ENCODE data around the gene ANAPC2. TPM values are rescaled to one million over a fixed set of nuclear protein-coding genes. Genes with fewer than 3 reads are reported as not detected.

ANAPC2 gene
- total RNA-seq, 1 donor from 2014 or later: 18.9 TPM

DNA sequence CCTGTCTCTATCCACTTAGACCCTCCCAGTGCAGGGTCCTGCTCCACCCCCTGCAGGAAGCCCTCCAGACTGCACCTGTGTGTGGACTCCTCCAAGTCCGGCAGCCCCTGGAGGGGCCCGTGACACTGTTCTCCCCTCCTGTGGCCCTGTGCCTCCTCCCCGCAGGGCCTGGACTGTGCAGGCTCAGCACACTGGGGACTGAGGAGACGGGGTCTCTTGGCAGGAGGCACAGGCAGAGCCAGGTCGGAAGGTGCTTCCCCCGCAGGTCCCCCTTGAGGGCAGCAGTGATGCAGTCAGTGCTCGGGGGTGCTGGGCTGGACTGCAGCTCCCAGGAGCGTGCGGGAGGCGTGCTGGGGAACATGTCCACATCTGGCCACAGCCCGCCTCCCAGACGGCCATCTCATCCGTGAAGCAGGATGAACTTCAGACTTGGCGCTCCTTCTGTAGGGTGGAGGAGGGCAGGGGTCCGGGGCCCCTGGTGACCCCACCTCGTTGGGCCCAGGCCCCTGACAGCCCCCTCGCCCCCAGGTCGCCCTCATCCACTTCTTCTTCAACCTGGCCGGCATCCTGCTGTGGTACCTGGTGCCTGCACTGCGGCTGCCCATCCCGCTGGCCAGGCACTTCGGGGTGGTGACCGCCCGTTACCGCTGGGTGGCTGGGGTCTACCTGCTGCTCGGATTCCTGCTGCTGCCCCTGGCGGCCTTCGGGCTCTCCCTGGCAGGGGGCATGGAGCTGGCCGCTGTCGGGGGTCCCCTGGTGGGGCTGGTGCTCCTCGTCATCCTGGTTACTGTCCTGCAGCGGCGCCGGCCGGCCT is 47.3 kb upstream of the ANAPC2 start:
- no peak for DNase-seq (ENCODE audit: low spot score)
- Mint-ChIP-seq H3K9me3 (no peaks in the 10 kb centered on the region), H3K27me3 (ENCODE audit: insufficient read depth, low read depth) (peaks cover 2% of the 10 kb centered on the region), H3K36me3 (no peaks in the 10 kb centered on the region), H3K4me3 (no peak overlapping the region), H3K27ac (no peak overlapping the region), H3K4me1 (peaks cover 9% of the 10 kb centered on the region)
- H4K20me1 ChIP-seq (ENCODE audit: low read depth): peaks cover 27% of the 10 kb centered on the region
- peak overlapping the region; percentile 37 for H3K4me2 ChIP-seq
- H3K9ac ChIP-seq: no peak overlapping the region
- TF ChIP-seq, protein P1, sequence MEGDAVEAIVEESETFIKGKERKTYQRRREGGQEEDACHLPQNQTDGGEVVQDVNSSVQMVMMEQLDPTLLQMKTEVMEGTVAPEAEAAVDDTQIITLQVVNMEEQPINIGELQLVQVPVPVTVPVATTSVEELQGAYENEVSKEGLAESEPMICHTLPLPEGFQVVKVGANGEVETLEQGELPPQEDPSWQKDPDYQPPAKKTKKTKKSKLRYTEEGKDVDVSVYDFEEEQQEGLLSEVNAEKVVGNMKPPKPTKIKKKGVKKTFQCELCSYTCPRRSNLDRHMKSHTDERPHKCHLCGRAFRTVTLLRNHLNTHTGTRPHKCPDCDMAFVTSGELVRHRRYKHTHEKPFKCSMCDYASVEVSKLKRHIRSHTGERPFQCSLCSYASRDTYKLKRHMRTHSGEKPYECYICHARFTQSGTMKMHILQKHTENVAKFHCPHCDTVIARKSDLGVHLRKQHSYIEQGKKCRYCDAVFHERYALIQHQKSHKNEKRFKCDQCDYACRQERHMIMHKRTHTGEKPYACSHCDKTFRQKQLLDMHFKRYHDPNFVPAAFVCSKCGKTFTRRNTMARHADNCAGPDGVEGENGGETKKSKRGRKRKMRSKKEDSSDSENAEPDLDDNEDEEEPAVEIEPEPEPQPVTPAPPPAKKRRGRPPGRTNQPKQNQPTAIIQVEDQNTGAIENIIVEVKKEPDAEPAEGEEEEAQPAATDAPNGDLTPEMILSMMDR (IDR thresholded peaks at IDR 0.05): no peak
- TF ChIP-seq EZH2phosphoT487 (IDR thresholded peaks at IDR 0.05): no peak
- TF ChIP-seq EZH2 (IDR thresholded peaks at IDR 0.05): no peak
- no peak overlapping the region for H3K4me3 ChIP-seq
- peaks cover 8% of the 10 kb centered on the region for H3K4me1 ChIP-seq
- H2AFZ ChIP-seq (replicated peaks): no peak overlapping the region
- H3K27me3 ChIP-seq: no peaks in the 10 kb centered on the region
- H3K79me2 ChIP-seq (ENCODE audit: low read depth): peaks cover 15% of the 10 kb centered on the region
- peaks cover 18% of the 10 kb centered on the region for H3F3A ChIP-seq (ENCODE audit: low read depth)
- H3K9me3 ChIP-seq (ENCODE audit: low read depth): no peaks in the 10 kb centered on the region
- no peak overlapping the region for H3K27ac ChIP-seq
- no peaks in the 10 kb centered on the region for H3K36me3 ChIP-seq

DNA sequence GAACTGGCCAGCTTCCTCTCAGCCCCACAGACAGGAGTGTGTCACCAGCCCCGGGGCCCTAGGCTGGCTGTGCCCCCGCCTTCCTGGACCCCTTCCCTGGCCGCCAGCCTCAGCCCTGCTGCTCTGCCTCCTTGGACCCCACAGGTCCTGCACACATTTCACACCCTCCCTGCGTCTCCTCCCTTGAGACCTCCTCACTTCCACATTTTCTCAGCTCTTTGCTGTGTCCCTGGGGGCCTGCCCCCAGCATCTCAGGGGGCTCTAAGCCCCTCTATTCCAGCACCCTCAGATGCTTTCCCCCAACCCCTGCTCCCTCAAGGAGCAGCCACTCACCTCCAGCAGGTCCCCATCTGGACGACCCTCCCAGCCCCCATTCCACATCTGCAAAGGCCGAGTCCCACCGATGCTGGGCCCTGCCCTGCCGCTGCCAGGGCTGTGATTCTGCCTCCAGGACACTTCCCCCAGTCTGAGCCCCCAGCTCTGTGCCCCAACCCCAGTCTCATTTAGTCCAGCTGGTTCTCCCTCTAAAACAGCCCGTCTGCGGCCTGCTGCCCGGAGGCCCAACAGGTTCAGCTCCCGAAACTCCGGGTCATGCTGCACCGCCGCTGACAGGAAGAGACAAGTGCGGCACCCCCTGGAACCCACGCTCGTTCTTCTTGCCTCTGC is 46.5 kb upstream of the ANAPC2 start:
- H3K27ac Mint-ChIP-seq: no peak overlapping the region

GRCh38 chr9:137234055-137234697 is 45.8 kb upstream of the ANAPC2 start:
- Histone ChIP-seq H3K79me2 (ENCODE audit: low read depth) (peaks cover 6% of the 10 kb centered on the region), H2AFZ (replicated peaks) (no peak overlapping the region), H3F3A (ENCODE audit: low read depth) (peaks cover 8% of the 10 kb centered on the region), H3K27me3 (no peaks in the 10 kb centered on the region), H3K4me2 (no peak overlapping the region), H4K20me1 (ENCODE audit: low read depth) (peaks cover 23% of the 10 kb centered on the region), H3K36me3 (no peaks in the 10 kb centered on the region), H3K4me1 (peaks cover 8% of the 10 kb centered on the region), H3K27ac (no peak overlapping the region), H3K9me3 (ENCODE audit: low read depth) (no peaks in the 10 kb centered on the region), H3K9ac (no peak overlapping the region), H3K4me3 (no peak overlapping the region)
- Mint-ChIP-seq H3K4me3 (no peak overlapping the region), H3K36me3 (no peaks in the 10 kb centered on the region), H3K27ac (no peak overlapping the region), H3K9me3 (no peaks in the 10 kb centered on the region), H3K27me3 (ENCODE audit: insufficient read depth, low read depth) (peaks cover 2% of the 10 kb centered on the region), H3K4me1 (peaks cover 6% of the 10 kb centered on the region)
- TF ChIP-seq EZH2phosphoT487 (IDR thresholded peaks at IDR 0.05) (no peak), EZH2 (IDR thresholded peaks at IDR 0.05) (no peak)
- TF ChIP-seq, protein P1 (IDR thresholded peaks at IDR 0.05): no peak
- DNase-seq (ENCODE audit: low spot score): no peak

More for the DNA sequence above, 46.5 kb upstream of the ANAPC2 start:
- H3K27me3 Mint-ChIP-seq (ENCODE audit: insufficient read depth, low read depth): peaks cover 2% of the 10 kb centered on the region
- H3K27me3 ChIP-seq: no peaks in the 10 kb centered on the region
- H3K27ac ChIP-seq: no peak overlapping the region
- H4K20me1 ChIP-seq (ENCODE audit: low read depth): peaks cover 27% of the 10 kb centered on the region
- no peak for DNase-seq (ENCODE audit: low spot score)
- peaks cover 8% of the 10 kb centered on the region for H3K4me1 ChIP-seq
- H3F3A ChIP-seq (ENCODE audit: low read depth): peaks cover 11% of the 10 kb centered on the region
- H3K9me3 ChIP-seq (ENCODE audit: low read depth): no peaks in the 10 kb centered on the region
- TF ChIP-seq EZH2phosphoT487 (IDR thresholded peaks at IDR 0.05): no peak
- TF ChIP-seq, protein P1 (IDR thresholded peaks at IDR 0.05): no peak
- TF ChIP-seq EZH2 (IDR thresholded peaks at IDR 0.05): no peak
- no peak overlapping the region for H3K9ac ChIP-seq
- H3K79me2 ChIP-seq (ENCODE audit: low read depth): peaks cover 13% of the 10 kb centered on the region
- no peaks in the 10 kb centered on the region for H3K9me3 Mint-ChIP-seq
- peaks cover 9% of the 10 kb centered on the region for H3K4me1 Mint-ChIP-seq
- H3K36me3 ChIP-seq: no peaks in the 10 kb centered on the region
- no peak overlapping the region for H3K4me3 ChIP-seq
- H2AFZ ChIP-seq (replicated peaks): no peak overlapping the region
- peak overlapping the region; percentile 63 for H3K4me3 Mint-ChIP-seq
- H3K4me2 ChIP-seq: no peak overlapping the region
- no peaks in the 10 kb centered on the region for H3K36me3 Mint-ChIP-seq
